Naive thymus-derived CD4-positive, alpha-beta T cell (primary cell): Measurements from ENCODE around the gene SELENBP1. TPM values are rescaled to one million over a fixed set of nuclear protein-coding genes. Genes with fewer than 3 reads are reported as not detected.
A peak's percentile ranks its signal among the peaks of the same experiment; 100 is the strongest.

Experiments used
- ATAC-seq: fragments of 150-1000 bp; cut with Tn5 transposase; 2 replicates; pipeline ENCODE4 v1.10.0; 2021; ENCODE audit warnings: mild to moderate bottlenecking, moderate library complexity
- CTCF ChIA-PET: fragments of 350-600 bp; sonication (Branson Sonifier 250); formaldehyde crosslinking; loops from one replicate; lab custom pipeline; 2021; ENCODE audit warnings: antibody characterized with exemption; lab: Charles Lee
- POLR2A ChIA-PET: fragments of 350-600 bp; sonication (Branson Sonifier 250); formaldehyde crosslinking; loops from one replicate; lab custom pipeline; 2021; ENCODE audit warnings: antibody characterized with exemption, inconsistent platforms; lab: Charles Lee
- DNase-seq, 9 donors: peaks; one replicate each; pipeline versions ENCODE4 v3.0.0 to v3.0.0-alpha.2; 2020 to 2022; ENCODE audit warnings: mixed read lengths in 1 of 9
- H3K27ac ChIP-seq: one replicate; pipeline ENCODE4 v1.7.0; 2013; ENCODE audit warnings: mild to moderate bottlenecking, low read depth, low read length, moderate library complexity
- H3K27me3 ChIP-seq, 2 donors: one replicate each; pipeline ENCODE4 v1.7.0; 2013; ENCODE audit warnings: low read length in 2 of 2, mild to moderate bottlenecking in 2 of 2, moderate library complexity in 2 of 2; ENCODE audit not compliant: control insufficient read depth in 2 of 2, insufficient read depth in 2 of 2
- H3K36me3 ChIP-seq, 3 experiments: 1 replicate in 2 of 3; 2 replicates in 1 of 3; pipeline ENCODE4 v1.7.0; 2013; ENCODE audit warnings: low read length in 3 of 3, mild to moderate bottlenecking in 3 of 3, moderate library complexity in 1 of 3; ENCODE audit not compliant: insufficient read depth in 3 of 3, control insufficient read depth in 2 of 3
- H3K4me1 ChIP-seq, 2 donors: one replicate each; pipeline ENCODE4 v1.7.0; 2013; ENCODE audit warnings: low read length in 2 of 2, mild to moderate bottlenecking in 2 of 2, moderate library complexity in 1 of 2; ENCODE audit not compliant: control insufficient read depth in 2 of 2, insufficient read depth in 2 of 2
- H3K4me3 ChIP-seq: 2 replicates; pipeline ENCODE4 v1.7.0; 2013; ENCODE audit warnings: mild to moderate bottlenecking, low read length
- H3K9me3 ChIP-seq, 3 experiments: 1 replicate in 2 of 3; 2 replicates in 1 of 3; pipeline ENCODE4 v1.7.0; 2013; ENCODE audit warnings: low read length in 3 of 3; ENCODE audit not compliant: control insufficient read depth in 2 of 3
- H3K27ac Mint-ChIP-seq, 9 donors: one replicate each; pipeline ENCODE4 v1.8.0; 2020 to 2022; ENCODE audit warnings: mixed read lengths in 9 of 9, mild to moderate bottlenecking in 8 of 9, moderate library complexity in 5 of 9, inconsistent platforms in 2 of 9
- H3K27me3 Mint-ChIP-seq, 5 donors: one replicate each; pipeline ENCODE4 v1.8.0; 2021 to 2022; ENCODE audit warnings: mixed read lengths in 5 of 5, mild to moderate bottlenecking in 1 of 5
- H3K36me3 Mint-ChIP-seq, 5 donors: one replicate each; pipeline ENCODE4 v1.8.0; 2020 to 2022; ENCODE audit warnings: mixed read lengths in 5 of 5, mild to moderate bottlenecking in 3 of 5, inconsistent platforms in 1 of 5
- H3K4me1 Mint-ChIP-seq, 7 donors: one replicate each; pipeline ENCODE4 v1.8.0; 2020 to 2022; ENCODE audit warnings: mixed read lengths in 7 of 7, mild to moderate bottlenecking in 3 of 7, inconsistent platforms in 1 of 7
- H3K4me3 Mint-ChIP-seq, 10 donors: one replicate each; pipeline ENCODE4 v1.8.0; 2020 to 2022; ENCODE audit warnings: mild to moderate bottlenecking in 10 of 10, mixed read lengths in 10 of 10, moderate library complexity in 6 of 10, inconsistent platforms in 2 of 10
- H3K9me3 Mint-ChIP-seq, 11 donors: one replicate each; pipeline ENCODE4 v1.8.0; 2020 to 2022; ENCODE audit warnings: mixed read lengths in 11 of 11, mild to moderate bottlenecking in 4 of 11, inconsistent platforms in 1 of 11, moderate library complexity in 1 of 11
- intact Hi-C, 2 donors: fragments of 100-400 bp; cut with micrococcal nuclease; formaldehyde crosslinking; loops; one replicate each; pipeline ENCODE4 v1.15.1; 2023
- polyA plus RNA-seq, 2 donors: library from polyadenylated mRNA; unstranded; fragments of 300-500 nt; fragmentation: Illumina TruSeq; gene quantifications; one replicate each; pipeline ENCODE4 v1.2.3, GENCODE V29; 2021
- total RNA-seq, 6 experiments: library from RNA in 5 of 6; stranded (reverse) in 5 of 6; gene quantifications; 1 replicate in 5 of 6; 2 replicates in 1 of 6; pipeline ENCODE4 v1.2.3 and lab custom pipeline; 2021 to 2026

The SELENBP1 gene
- total and polyA plus RNA-seq, 7 experiments from 2014 or later: not detected

DNA sequence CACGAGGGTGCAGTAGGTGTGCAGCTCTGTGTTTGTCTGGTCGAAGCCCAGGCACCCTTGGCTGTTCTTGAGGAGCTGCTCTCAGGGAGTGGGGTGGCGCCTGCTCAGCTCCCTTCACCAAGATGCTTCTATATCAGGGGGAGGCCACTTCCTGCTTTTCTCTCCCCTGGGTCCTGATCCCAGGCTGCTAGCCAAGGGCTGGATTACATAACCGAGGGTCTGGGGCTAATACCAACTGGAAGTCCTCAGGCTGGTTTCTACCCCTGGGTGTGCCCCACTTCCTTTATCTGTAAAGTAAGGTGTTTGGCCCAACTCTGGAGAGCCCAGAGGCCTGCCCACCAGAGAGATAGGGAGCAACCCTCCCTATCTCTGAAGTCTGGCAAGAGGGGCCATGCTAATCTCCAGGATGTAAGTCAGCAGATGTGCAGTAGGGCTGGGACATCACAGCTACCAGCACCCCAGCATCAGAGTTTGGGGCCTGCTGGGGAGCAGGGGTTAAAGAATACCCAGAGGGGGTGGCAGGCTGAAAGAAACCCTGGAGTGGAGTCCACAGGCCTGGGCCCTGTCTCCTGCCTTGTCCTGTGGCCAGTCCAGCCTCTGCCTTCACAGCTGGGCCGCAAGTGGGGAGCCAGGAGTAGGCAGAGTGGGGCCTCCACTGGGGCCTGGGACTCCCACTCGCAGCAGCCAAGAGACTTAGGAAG is 2.1 kb downstream of the SELENBP1 start:
- Mint-ChIP-seq H3K27ac (no peak overlapping the region), H3K36me3 (no peaks in the 10 kb centered on the region), H3K4me3 (no peak overlapping the region), H3K27me3 (peaks cover 0 to 6% (median 0%) of the 10 kb centered on the region in 5 donors), H3K9me3 (no peaks in the 10 kb centered on the region), H3K4me1 (peaks cover 0 to 6% (median 0%) of the 10 kb centered on the region in 7 donors)
- intact Hi-C loops: no loop called here
- no peaks in the 10 kb centered on the region for H3K4me1 ChIP-seq
- POLR2A ChIA-PET: no interaction called here
- peak; percentile 14 for ATAC-seq
- no peak overlapping the region for H3K27ac ChIP-seq
- H3K9me3 ChIP-seq: no peaks in the 10 kb centered on the region
- H3K4me3 ChIP-seq: no peak overlapping the region
- CTCF ChIA-PET: interaction anchor here (0.8 kb wide), 1 partner anchor 30 kb away, joined by 4 read pairs; no protein-coding TSS in a partner anchor
- H3K27me3 ChIP-seq: no peaks in the 10 kb centered on the region
- DNase-seq: no peak
- no peaks in the 10 kb centered on the region for H3K36me3 ChIP-seq

GRCh38 chr1:151369621-151370048 is 2.9 kb downstream of the SELENBP1 start:
- Mint-ChIP-seq H3K27ac (no peak overlapping the region), H3K4me1 (peaks cover 0 to 6% (median 0%) of the 10 kb centered on the region in 7 donors), H3K4me3 (no peak overlapping the region), H3K27me3 (no peaks in the 10 kb centered on the region), H3K36me3 (no peaks in the 10 kb centered on the region), H3K9me3 (no peaks in the 10 kb centered on the region)
- no peak for DNase-seq
- no peaks in the 10 kb centered on the region for H3K9me3 ChIP-seq
- CTCF ChIA-PET: interaction anchor here (0.8 kb wide), 1 partner anchor 29 kb away, joined by 4 read pairs; no protein-coding TSS in a partner anchor
- intact Hi-C loops: no loop called here
- H3K36me3 ChIP-seq: no peaks in the 10 kb centered on the region
- no peaks in the 10 kb centered on the region for H3K4me1 ChIP-seq
- POLR2A ChIA-PET: no interaction called here
- H3K27ac ChIP-seq: no peak overlapping the region
- no peaks in the 10 kb centered on the region for H3K27me3 ChIP-seq
- no peak overlapping the region for H3K4me3 ChIP-seq
- no peak for ATAC-seq

- Histone ChIP-seq H3K4me1 (no peaks in the 10 kb centered on the region), H3K9me3 (no peaks in the 10 kb centered on the region), H3K36me3 (no peaks in the 10 kb centered on the region), H3K4me3 (no peak overlapping the region), H3K27ac (no peak overlapping the region), H3K27me3 (no peaks in the 10 kb centered on the region)
- intact Hi-C loops: no loop called here
- Mint-ChIP-seq H3K9me3 (no peaks in the 10 kb centered on the region), H3K4me1 (peaks cover 0 to 6% (median 0%) of the 10 kb centered on the region in 7 donors), H3K4me3 (no peak overlapping the region), H3K27ac (no peak overlapping the region), H3K36me3 (no peaks in the 10 kb centered on the region), H3K27me3 (no peaks in the 10 kb centered on the region)
- ATAC-seq: no peak
- POLR2A ChIA-PET: no interaction called here
- CTCF ChIA-PET: no interaction called here
- DNase-seq: no peak
These were observed 3.2 kb downstream of the SELENBP1 start for GRCh38 chr1:151369302-151369610.

GRCh38 chr1:151368393-151369301 is 3.9 kb downstream of the SELENBP1 start:
- ATAC-seq (no peak), DNase-seq (no peak)
- Mint-ChIP-seq H3K4me1 (peaks cover 0 to 2% (median 0%) of the 10 kb centered on the region in 7 donors), H3K4me3 (no peak overlapping the region), H3K27ac (no peak overlapping the region), H3K27me3 (no peaks in the 10 kb centered on the region), H3K9me3 (peaks cover 0 to 3% (median under 1%) of the 10 kb centered on the region in 11 donors), H3K36me3 (no peaks in the 10 kb centered on the region)
- Histone ChIP-seq H3K27me3 (no peaks in the 10 kb centered on the region), H3K27ac (no peak overlapping the region), H3K4me1 (no peaks in the 10 kb centered on the region), H3K4me3 (no peak overlapping the region), H3K9me3 (no peaks in the 10 kb centered on the region), H3K36me3 (no peaks in the 10 kb centered on the region)
- ChIA-PET POLR2A (no interaction called here), CTCF (no interaction called here)
- intact Hi-C loops: no loop called here

DNA sequence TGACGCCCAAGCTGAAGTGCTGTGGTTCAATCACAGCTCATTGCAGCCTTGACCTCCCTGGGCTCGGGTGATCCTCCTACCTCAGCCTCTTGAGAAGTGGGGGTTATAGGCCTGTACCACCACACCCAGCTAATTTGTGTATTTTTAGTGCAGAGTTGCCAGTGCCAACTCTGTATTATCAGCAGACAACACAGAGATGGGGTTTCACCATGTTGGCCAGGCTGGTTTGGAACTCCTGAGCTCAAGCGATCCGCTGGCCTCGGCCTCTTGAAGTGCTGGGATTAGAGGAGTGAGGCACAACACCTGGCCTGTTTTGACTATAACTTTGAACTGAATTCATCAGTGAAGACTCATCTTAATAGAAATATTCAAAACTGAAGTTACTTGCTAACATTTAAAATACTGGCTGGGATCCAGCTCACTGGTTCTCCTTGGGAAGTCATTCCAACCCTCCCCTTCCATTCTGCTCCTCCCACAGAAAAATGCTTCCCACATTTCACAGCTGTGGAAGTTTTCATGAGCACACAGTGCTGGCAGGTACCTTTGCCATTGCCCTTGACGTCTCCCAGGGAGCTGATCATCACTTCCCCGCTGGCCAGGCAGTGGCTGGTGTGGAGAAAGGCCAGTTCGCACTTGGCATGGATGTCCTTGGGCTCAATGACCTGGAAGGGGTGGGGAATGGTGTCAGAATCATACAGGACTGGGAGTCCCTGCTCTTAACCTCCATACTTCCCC is 4.7 kb downstream of the SELENBP1 start:
- H3K4me1 ChIP-seq: no peaks in the 10 kb centered on the region
- no peaks in the 10 kb centered on the region for H3K36me3 ChIP-seq
- peaks cover 0 to under 1% (median 0%) of the 10 kb centered on the region in 3 experiments for H3K9me3 ChIP-seq
- ATAC-seq: no peak
- no peak overlapping the region for H3K27ac ChIP-seq
- peak overlapping the region in 1 of 9 donors; percentile 36 for H3K27ac Mint-ChIP-seq
- POLR2A ChIA-PET: no interaction called here
- H3K36me3 Mint-ChIP-seq: no peaks in the 10 kb centered on the region
- no peak for DNase-seq
- no peaks in the 10 kb centered on the region for H3K27me3 ChIP-seq
- no peak overlapping the region for H3K4me3 ChIP-seq
- H3K4me3 Mint-ChIP-seq: no peak overlapping the region
- peaks cover 0 to 11% (median 5%) of the 10 kb centered on the region in 11 donors for H3K9me3 Mint-ChIP-seq
- intact Hi-C loops: no loop called here
- no peaks in the 10 kb centered on the region for H3K27me3 Mint-ChIP-seq
- CTCF ChIA-PET: no interaction called here
- H3K4me1 Mint-ChIP-seq: peaks cover 0 to 2% (median 0%) of the 10 kb centered on the region in 7 donors

DNA sequence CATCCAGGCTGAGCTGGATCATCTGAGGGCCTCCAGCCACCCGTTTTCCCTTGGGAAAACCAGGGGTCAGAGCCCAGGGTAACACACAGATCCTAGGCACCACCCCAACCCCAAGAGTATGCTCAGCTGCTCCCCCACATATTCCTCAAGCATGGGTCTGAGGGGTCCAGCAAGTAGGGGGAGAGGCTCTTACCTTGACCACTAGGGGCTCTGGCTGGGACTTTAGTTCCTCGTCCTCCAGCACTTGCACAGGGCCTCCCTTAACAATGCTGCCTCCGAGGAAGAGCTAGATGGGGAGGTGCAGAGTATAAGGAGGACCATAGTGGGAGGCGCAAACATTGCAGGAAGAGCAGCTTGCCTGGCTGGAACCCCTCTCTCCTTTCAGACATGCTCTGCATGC is 7.5 kb downstream of the SELENBP1 start:
- DNase-seq (no peak), ATAC-seq (no peak)
- Mint-ChIP-seq H3K27me3 (no peaks in the 10 kb centered on the region), H3K4me3 (no peak overlapping the region), H3K4me1 (no peaks in the 10 kb centered on the region), H3K27ac (no peak overlapping the region), H3K36me3 (peaks cover 4 to 10% (median 5%) of the 10 kb centered on the region in 5 donors), H3K9me3 (peaks cover 3 to 32% (median 10%) of the 10 kb centered on the region in 11 donors)
- CTCF ChIA-PET: no interaction called here
- no peaks in the 10 kb centered on the region for H3K27me3 ChIP-seq
- H3K4me1 ChIP-seq: no peaks in the 10 kb centered on the region
- H3K9me3 ChIP-seq: peaks cover 0 to 11% (median 5%) of the 10 kb centered on the region in 3 experiments
- intact Hi-C loops: no loop called here
- H3K36me3 ChIP-seq: no peaks in the 10 kb centered on the region
- no peak overlapping the region for H3K27ac ChIP-seq
- POLR2A ChIA-PET: no interaction called here
- no peak overlapping the region for H3K4me3 ChIP-seq
